Measurements from ENCODE around the gene LAMTOR3. TPM values are rescaled to one million over a fixed set of nuclear protein-coding genes. Genes with fewer than 3 reads are reported as not detected.

LAMTOR3 gene
- polyA plus RNA-seq, 4 donors, result 48.9 to 96.6 (median 76.9) TPM

DNA sequence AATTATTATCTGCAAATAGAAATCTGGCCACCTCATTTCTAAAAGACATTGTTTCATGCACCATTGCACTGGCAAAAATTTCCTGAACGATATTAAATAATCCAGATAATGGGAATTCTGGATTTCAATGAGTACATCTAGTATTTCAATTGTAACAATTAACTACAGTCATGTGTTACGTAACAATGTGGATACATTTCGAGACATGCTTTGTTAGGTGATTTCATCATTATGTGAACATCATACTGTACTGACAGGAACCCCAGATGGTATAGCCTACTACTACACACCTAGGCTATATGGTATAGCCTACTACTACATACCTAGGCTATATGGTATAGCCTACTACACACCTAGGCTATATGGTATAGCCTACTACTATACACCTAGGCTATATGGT lies 14.8 kb downstream of the LAMTOR3 start:
- no peak for FAIRE-seq
- H3K4me3 ChIP-seq (ENCODE audit: low read depth in 1 of 3, low read length in 3 of 3), result no peak overlapping the region

DNA sequence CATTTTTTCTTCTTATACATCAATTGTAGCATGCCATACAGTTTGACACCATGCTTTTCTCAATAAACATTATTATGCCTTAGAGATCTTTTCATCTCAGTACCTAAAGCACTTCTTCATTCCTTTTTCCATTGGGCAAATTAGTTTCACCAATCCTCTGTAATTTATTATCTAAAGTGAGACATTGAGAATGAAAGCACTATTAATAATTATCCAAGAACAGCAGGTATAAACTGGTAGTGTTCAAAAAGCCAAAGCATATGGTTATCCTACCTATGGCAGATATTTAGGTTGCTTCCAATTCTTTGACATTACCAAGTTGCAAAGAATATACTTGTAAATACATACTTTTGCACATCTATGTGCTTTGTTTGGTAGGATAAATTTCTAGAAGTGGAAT lies 15.6 kb downstream of the LAMTOR3 start:
- DNase-seq (no peak), FAIRE-seq (no peak)
- H3K36me3 ChIP-seq (ENCODE audit: control insufficient read depth in 3 of 3, insufficient read depth in 2 of 3, low read depth in 1 of 3, low read length in 3 of 3), result peaks cover 8 to 12% (median 11%) of the 10 kb centered on the region in 3 donors
- no peak overlapping the region for H3K27ac ChIP-seq (ENCODE audit: low read depth in 1 of 3, low read length in 2 of 3)
- H3K9me3 ChIP-seq (ENCODE audit: control insufficient read depth in 2 of 2, insufficient read depth in 1 of 2, low read depth in 1 of 2, low read length in 1 of 2), result no peaks in the 10 kb centered on the region
- no peaks in the 10 kb centered on the region for H3K27me3 ChIP-seq (ENCODE audit: control insufficient read depth in 3 of 3, insufficient read depth in 3 of 3, low read length in 3 of 3)
- H3K4me3 ChIP-seq (ENCODE audit: low read depth in 1 of 3, low read length in 3 of 3), result no peak overlapping the region
- no peaks in the 10 kb centered on the region for H3K4me1 ChIP-seq (ENCODE audit: control insufficient read depth in 3 of 3, insufficient read depth in 2 of 3, low read depth in 1 of 3, low read length in 2 of 3)

More for the DNA sequence above, 14.8 kb downstream of the LAMTOR3 start:
- Histone ChIP-seq H3K4me1 (ENCODE audit: control insufficient read depth in 3 of 3, insufficient read depth in 2 of 3, low read depth in 1 of 3, low read length in 2 of 3) (no peaks in the 10 kb centered on the region), H3K27ac (ENCODE audit: low read depth in 1 of 3, low read length in 2 of 3) (no peak overlapping the region), H3K9me3 (ENCODE audit: control insufficient read depth in 2 of 2, insufficient read depth in 1 of 2, low read depth in 1 of 2, low read length in 1 of 2) (no peaks in the 10 kb centered on the region), H3K36me3 (ENCODE audit: control insufficient read depth in 3 of 3, insufficient read depth in 2 of 3, low read depth in 1 of 3, low read length in 3 of 3) (peaks cover 8 to 12% (median 11%) of the 10 kb centered on the region in 3 donors), H3K27me3 (ENCODE audit: control insufficient read depth in 3 of 3, insufficient read depth in 3 of 3, low read length in 3 of 3) (no peaks in the 10 kb centered on the region)
- DNase-seq, result no peak
- 92 to 95% (median 94%) methylated on average over 3 of the region's 3 CpGs for WGBS, 3 donors

DNA sequence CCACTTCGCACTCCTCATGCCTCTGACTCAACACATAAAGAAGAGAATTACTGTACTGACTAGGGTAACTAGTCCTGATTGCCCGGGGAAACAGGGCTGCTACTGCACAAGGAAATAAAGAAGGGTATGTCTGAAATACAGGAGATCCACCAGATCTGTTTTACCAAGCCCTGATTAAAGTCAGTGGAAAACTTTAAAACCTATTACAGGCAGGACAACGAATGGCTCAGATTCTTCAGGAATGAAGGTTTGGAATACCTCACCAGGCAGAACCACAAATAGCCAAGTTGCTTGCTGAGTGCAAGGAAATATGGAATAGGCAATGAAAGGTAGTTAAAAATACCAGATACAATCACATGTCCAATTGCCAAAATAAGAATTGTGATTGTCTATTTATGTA lies 17.3 kb downstream of the LAMTOR3 start:
- no peak overlapping the region for H3K27ac ChIP-seq (ENCODE audit: low read depth in 1 of 3, low read length in 2 of 3)
- no peaks in the 10 kb centered on the region for H3K9me3 ChIP-seq (ENCODE audit: control insufficient read depth in 2 of 2, insufficient read depth in 1 of 2, low read depth in 1 of 2, low read length in 1 of 2)
- H3K4me1 ChIP-seq (ENCODE audit: control insufficient read depth in 3 of 3, insufficient read depth in 2 of 3, low read depth in 1 of 3, low read length in 2 of 3), result no peaks in the 10 kb centered on the region
- 88 to 95% (median 91%) methylated on average over 3 of the region's 3 CpGs for WGBS, 3 donors
- H3K27me3 ChIP-seq (ENCODE audit: control insufficient read depth in 3 of 3, insufficient read depth in 3 of 3, low read length in 3 of 3), result no peaks in the 10 kb centered on the region
- H3K4me3 ChIP-seq (ENCODE audit: low read depth in 1 of 3, low read length in 3 of 3), result no peak overlapping the region
- peaks cover 8 to 12% (median 11%) of the 10 kb centered on the region in 3 donors for H3K36me3 ChIP-seq (ENCODE audit: control insufficient read depth in 3 of 3, insufficient read depth in 2 of 3, low read depth in 1 of 3, low read length in 3 of 3)
- DNase-seq (no peak), FAIRE-seq (no peak)

DNA sequence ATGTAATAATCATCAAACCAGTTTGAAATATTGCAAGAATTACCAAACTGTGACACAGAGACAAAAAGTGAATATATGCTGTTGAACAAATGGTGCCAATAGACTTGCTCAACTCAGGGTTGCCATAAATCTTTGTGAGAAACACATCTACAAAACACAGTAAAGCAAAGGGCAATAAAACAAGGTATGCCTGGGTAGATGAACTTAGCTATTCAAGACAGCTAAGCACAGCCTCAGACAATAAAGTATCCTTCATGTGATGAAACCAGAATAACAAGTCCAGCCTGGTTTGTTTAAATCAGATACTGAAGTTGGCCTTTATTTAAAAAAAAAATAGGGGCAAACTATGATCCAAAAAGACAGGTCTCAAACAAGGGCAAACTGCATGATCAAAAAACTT lies 19.2 kb downstream of the LAMTOR3 start:
- no peak overlapping the region for H3K4me3 ChIP-seq (ENCODE audit: low read depth in 1 of 3, low read length in 3 of 3)
- H3K9me3 ChIP-seq (ENCODE audit: control insufficient read depth in 2 of 2, insufficient read depth in 1 of 2, low read depth in 1 of 2, low read length in 1 of 2), result no peaks in the 10 kb centered on the region
- no peak overlapping the region for H3K27ac ChIP-seq (ENCODE audit: low read depth in 1 of 3, low read length in 2 of 3)
- no peaks in the 10 kb centered on the region for H3K27me3 ChIP-seq (ENCODE audit: control insufficient read depth in 3 of 3, insufficient read depth in 3 of 3, low read length in 3 of 3)
- FAIRE-seq, result no peak
- H3K4me1 ChIP-seq (ENCODE audit: control insufficient read depth in 3 of 3, insufficient read depth in 2 of 3, low read depth in 1 of 3, low read length in 2 of 3), result no peaks in the 10 kb centered on the region
- DNase-seq, result peak in 1 of 2 donors; percentile 63
- peaks cover 2 to 6% (median 4%) of the 10 kb centered on the region in 3 donors for H3K36me3 ChIP-seq (ENCODE audit: control insufficient read depth in 3 of 3, insufficient read depth in 2 of 3, low read depth in 1 of 3, low read length in 3 of 3)

DNA sequence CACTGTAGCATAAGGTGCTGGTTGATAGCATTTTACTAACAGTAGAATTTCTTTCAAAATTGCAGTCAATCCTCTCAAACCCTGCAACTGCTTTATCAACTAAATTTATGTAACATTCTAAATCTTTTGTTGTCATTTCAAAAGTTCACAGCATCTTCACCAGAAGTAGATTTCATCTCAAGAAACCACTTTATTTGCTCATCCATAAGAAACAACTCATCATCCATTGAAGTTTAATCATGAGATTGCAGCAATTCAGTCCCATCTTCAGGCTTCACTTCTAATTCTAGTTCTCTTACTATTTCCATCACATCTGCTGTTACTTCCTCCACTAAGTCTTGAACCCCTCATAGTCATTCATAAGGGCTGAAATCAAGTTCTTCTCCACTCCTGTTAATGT lies 21.7 kb downstream of the LAMTOR3 start:
- Histone ChIP-seq H3K9me3 (ENCODE audit: control insufficient read depth in 2 of 2, insufficient read depth in 1 of 2, low read depth in 1 of 2, low read length in 1 of 2) (no peaks in the 10 kb centered on the region), H3K4me3 (ENCODE audit: low read depth in 1 of 3, low read length in 3 of 3) (no peak overlapping the region), H3K27ac (ENCODE audit: low read depth in 1 of 3, low read length in 2 of 3) (no peak overlapping the region), H3K36me3 (ENCODE audit: control insufficient read depth in 3 of 3, insufficient read depth in 2 of 3, low read depth in 1 of 3, low read length in 3 of 3) (peaks cover 0 to 4% (median 2%) of the 10 kb centered on the region in 3 donors), H3K4me1 (ENCODE audit: control insufficient read depth in 3 of 3, insufficient read depth in 2 of 3, low read depth in 1 of 3, low read length in 2 of 3) (no peaks in the 10 kb centered on the region), H3K27me3 (ENCODE audit: control insufficient read depth in 3 of 3, insufficient read depth in 3 of 3, low read length in 3 of 3) (no peaks in the 10 kb centered on the region)
- no peak for FAIRE-seq
- DNase-seq, result no peak

DNA sequence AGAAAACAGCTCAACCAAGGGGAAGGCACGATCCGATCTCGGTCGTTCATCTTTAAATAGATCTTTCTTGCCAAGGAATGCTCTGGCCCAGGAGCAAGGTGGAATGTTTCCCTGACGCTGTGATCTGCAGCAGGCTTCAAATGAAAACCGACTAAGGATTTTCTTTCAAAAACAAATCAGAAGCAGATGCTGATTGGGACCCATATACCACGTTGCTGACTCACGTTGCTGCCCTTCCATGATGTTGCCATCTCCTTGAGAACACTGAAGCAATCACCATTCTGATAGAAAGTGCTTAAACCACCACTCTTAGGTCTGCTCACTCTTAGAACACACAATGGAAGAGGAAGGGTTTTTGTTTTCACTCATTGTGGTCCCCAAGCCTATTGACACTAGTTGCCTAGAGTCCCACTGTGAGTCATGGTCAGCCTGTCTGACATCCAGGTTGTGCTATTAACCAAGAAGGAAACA lies 26.1 kb downstream of the LAMTOR3 start:
- no peak for DNase-seq
- Histone ChIP-seq H3K9me3 (ENCODE audit: control insufficient read depth in 2 of 2, insufficient read depth in 1 of 2, low read depth in 1 of 2, low read length in 1 of 2) (no peaks in the 10 kb centered on the region), H3K36me3 (ENCODE audit: control insufficient read depth in 3 of 3, insufficient read depth in 2 of 3, low read depth in 1 of 3, low read length in 3 of 3) (peaks cover 0 to 2% (median 0%) of the 10 kb centered on the region in 3 donors), H3K4me3 (ENCODE audit: low read depth in 1 of 3, low read length in 3 of 3) (no peak overlapping the region), H3K27me3 (ENCODE audit: control insufficient read depth in 3 of 3, insufficient read depth in 3 of 3, low read length in 3 of 3) (no peaks in the 10 kb centered on the region), H3K4me1 (ENCODE audit: control insufficient read depth in 3 of 3, insufficient read depth in 2 of 3, low read depth in 1 of 3, low read length in 2 of 3) (no peaks in the 10 kb centered on the region), H3K27ac (ENCODE audit: low read depth in 1 of 3, low read length in 2 of 3) (no peak overlapping the region)
- FAIRE-seq, result no peak
- WGBS, 3 donors, result 64 to 75% (median 74%) methylated on average over 8 of the region's 8 CpGs

DNA sequence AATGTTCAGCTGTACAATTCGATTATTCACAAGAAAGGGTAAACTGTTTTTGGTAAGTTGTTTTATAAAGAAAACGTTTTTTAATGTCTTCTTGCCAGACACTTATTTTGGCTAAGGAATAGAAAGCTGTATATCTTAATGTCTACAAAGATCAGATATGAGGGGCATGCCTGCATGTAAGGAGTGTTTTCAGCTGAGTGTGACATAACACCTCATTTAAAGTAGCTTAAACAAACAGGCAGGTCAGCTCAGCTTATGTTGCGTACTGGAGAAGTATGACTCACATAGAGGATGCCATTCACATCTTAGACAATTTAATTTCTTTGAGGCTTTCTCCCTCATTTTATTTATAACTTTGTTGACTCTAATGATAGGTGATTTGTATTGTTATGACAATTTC lies 30.4 kb downstream of the LAMTOR3 start:
- H3K27me3 ChIP-seq (ENCODE audit: control insufficient read depth in 3 of 3, insufficient read depth in 3 of 3, low read length in 3 of 3), result peaks cover 0 to under 1% (median 0%) of the 10 kb centered on the region in 3 donors
- no peaks in the 10 kb centered on the region for H3K9me3 ChIP-seq (ENCODE audit: control insufficient read depth in 2 of 2, insufficient read depth in 1 of 2, low read depth in 1 of 2, low read length in 1 of 2)
- no peak overlapping the region for H3K4me3 ChIP-seq (ENCODE audit: low read depth in 1 of 3, low read length in 3 of 3)
- DNase-seq (no peak), FAIRE-seq (no peak)
- 61 to 75% (median 68%) methylated on average over 3 of the region's 3 CpGs for WGBS, 3 donors
- H3K4me1 ChIP-seq (ENCODE audit: control insufficient read depth in 3 of 3, insufficient read depth in 2 of 3, low read depth in 1 of 3, low read length in 2 of 3), result no peaks in the 10 kb centered on the region
- peaks cover 0 to 2% (median 0%) of the 10 kb centered on the region in 3 donors for H3K36me3 ChIP-seq (ENCODE audit: control insufficient read depth in 3 of 3, insufficient read depth in 2 of 3, low read depth in 1 of 3, low read length in 3 of 3)
- H3K27ac ChIP-seq (ENCODE audit: low read depth in 1 of 3, low read length in 2 of 3), result no peak overlapping the region

DNA sequence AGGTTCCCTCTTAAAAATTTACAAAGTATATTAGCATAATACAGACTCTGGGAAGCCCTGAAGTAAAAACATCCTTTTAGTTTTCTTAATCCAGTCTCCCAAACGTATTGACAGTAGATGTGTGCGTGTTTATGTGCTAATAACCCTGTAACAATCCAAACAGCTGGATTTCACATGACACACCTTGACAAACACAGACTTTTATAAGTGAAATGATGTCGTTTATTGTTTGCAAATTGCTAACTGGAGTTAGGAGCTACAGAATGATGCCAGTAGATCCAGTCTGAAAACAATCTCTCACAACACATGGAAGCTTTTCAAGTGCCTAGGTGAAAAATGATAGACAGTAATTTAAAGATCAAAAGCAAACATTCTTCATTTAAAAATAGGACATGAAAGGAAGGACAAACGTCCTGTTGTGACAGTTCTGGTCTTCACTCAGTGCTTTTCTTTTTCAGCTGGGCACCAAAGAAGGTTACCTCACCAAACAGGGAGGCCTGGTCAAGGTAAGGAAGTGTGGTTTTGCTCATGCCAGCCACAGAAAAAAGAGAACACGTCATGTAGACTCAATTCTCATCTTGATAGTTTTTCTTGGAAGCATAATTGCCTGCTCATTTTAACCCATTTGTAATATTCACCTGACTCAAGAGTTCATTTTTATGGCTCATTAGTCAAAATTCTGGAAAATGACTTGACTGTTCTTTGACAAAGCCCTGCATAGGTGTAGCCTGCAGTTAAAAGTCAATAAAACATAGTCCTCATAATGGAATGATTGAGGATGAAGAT lies 32.9 kb downstream of the LAMTOR3 start:
- H3K4me1 ChIP-seq (ENCODE audit: control insufficient read depth in 3 of 3, insufficient read depth in 2 of 3, low read depth in 1 of 3, low read length in 2 of 3), result no peaks in the 10 kb centered on the region
- no peak for FAIRE-seq
- H3K27ac ChIP-seq (ENCODE audit: low read depth in 1 of 3, low read length in 2 of 3), result no peak overlapping the region

DNA sequence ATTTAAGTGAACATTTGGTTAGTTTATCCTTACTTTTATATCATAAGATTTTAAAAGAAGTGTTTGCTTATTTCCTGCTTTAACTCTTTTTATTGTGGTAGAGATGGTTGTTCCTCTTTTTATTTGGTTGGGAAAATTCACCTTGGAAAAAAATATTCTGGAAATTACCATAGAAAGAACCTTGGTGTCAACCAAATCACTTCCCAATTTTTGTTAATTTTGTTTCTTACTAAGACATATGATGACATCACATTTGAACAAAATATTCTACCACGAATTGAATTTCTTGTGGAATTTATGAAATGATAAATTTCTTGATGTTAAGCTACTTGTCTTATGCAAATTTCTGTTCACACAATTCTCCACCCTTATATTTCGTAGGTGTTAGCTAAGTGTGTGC lies 33.7 kb downstream of the LAMTOR3 start:
- 77 to 82% (median 81%) methylated on average over 2 of the region's 2 CpGs for WGBS, 3 donors
- no peaks in the 10 kb centered on the region for H3K9me3 ChIP-seq (ENCODE audit: control insufficient read depth in 2 of 2, insufficient read depth in 1 of 2, low read depth in 1 of 2, low read length in 1 of 2)
- H3K4me1 ChIP-seq (ENCODE audit: control insufficient read depth in 3 of 3, insufficient read depth in 2 of 3, low read depth in 1 of 3, low read length in 2 of 3), result no peaks in the 10 kb centered on the region
- no peaks in the 10 kb centered on the region for H3K36me3 ChIP-seq (ENCODE audit: control insufficient read depth in 3 of 3, insufficient read depth in 2 of 3, low read depth in 1 of 3, low read length in 3 of 3)
- FAIRE-seq (peak; percentile 19), DNase-seq (no peak)
- H3K27me3 ChIP-seq (ENCODE audit: control insufficient read depth in 3 of 3, insufficient read depth in 3 of 3, low read length in 3 of 3), result peaks cover 0 to 2% (median 0%) of the 10 kb centered on the region in 3 donors
- no peak overlapping the region for H3K27ac ChIP-seq (ENCODE audit: low read depth in 1 of 3, low read length in 2 of 3)
- no peak overlapping the region for H3K4me3 ChIP-seq (ENCODE audit: low read depth in 1 of 3, low read length in 3 of 3)

More for the DNA sequence above, 32.9 kb downstream of the LAMTOR3 start:
- DNase-seq, result no peak
- H3K9me3 ChIP-seq (ENCODE audit: control insufficient read depth in 2 of 2, insufficient read depth in 1 of 2, low read depth in 1 of 2, low read length in 1 of 2), result no peaks in the 10 kb centered on the region
- no peak overlapping the region for H3K4me3 ChIP-seq (ENCODE audit: low read depth in 1 of 3, low read length in 3 of 3)
- H3K36me3 ChIP-seq (ENCODE audit: control insufficient read depth in 3 of 3, insufficient read depth in 2 of 3, low read depth in 1 of 3, low read length in 3 of 3), result peaks cover 0 to 2% (median 0%) of the 10 kb centered on the region in 3 donors
- 34 to 55% (median 40%) methylated on average over 5 of the region's 5 CpGs for WGBS, 3 donors
- peaks cover 0 to 2% (median 0%) of the 10 kb centered on the region in 3 donors for H3K27me3 ChIP-seq (ENCODE audit: control insufficient read depth in 3 of 3, insufficient read depth in 3 of 3, low read length in 3 of 3)

Data from small intestine (tissue), 7 donors.